Activated naive CD4-positive, alpha-beta T cell treated with Interleukin-2 at 50 U/mL for 16 hours (primary cell): Measurements from ENCODE around the gene DNAH10.

Experiments
- DNase-seq: peaks from one replicate; pipeline ENCODE4 v3.0.0-alpha.2; 2020

DNAH10 gene

DNA sequence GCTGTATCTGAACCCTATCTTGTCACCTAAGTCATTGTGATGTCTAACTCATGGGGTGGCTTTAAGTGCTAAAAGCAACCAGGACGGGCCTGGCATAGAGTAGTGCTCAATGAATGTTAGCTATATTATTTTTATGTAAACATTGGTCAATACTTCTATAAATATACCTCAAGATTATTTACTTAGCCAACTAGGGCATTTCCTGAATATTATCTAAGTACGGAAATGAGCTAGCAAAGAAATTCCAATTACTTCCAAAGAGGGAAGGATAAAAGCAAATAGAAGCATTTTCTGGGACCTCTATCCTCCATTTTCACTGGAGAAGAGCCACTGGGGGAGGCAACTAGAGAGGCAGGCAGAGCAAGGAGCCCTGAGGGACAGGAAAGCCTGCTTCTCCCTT, 189.9 kb downstream of the DNAH10 start:
- no peak for DNase-seq

- DNase-seq, result no peak
Observed at GRCh38 chr12:123954647-123955350, 192.7 kb downstream of the DNAH10 start.

DNA sequence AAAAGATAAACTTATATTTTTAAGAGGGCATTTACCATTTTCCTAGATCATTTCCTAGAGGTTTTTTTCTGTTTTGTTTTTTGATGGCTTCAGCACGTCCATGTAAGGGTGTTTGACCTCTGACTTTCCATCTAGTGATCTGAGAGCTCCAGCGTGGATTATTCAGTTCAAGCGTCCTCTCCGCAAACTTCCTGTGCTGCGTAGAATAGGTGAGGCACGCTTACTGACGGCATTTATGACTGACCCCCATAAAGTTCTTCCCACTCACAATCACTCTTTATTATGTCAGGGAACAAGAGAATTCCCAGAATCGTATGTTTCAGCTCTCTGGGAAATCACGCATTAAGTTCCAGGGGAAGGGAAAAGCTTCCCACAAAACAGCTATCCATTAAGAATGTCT, 194.1 kb downstream of the DNAH10 start:
- DNase-seq, result no peak

GRCh38 chr12:123957196-123957595, 195.1 kb downstream of the DNAH10 start:
- no peak for DNase-seq

DNA sequence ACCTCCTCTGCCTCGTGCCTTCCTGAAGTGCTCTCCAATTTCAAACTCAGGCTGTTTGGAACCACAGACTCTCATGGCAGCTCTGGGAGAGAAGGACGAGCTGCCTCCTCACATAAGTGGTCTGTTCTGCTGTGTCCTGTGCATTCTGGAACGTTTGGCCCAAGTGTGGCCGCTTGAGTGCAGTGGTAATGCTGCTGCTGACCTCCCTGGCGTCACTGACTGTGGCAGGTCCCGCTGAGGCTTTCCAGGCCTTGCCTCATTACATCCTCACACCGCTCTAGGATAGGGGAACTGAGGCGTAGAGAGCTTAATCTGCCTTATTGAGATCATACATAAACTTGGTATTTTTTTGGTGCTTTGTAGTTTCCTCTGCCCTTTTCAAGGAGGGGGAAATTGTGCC, 196.4 kb downstream of the DNAH10 start:
- DNase-seq, result no peak

GRCh38 chr12:123958876-123959275, 196.8 kb downstream of the DNAH10 start:
- no peak for DNase-seq

DNA sequence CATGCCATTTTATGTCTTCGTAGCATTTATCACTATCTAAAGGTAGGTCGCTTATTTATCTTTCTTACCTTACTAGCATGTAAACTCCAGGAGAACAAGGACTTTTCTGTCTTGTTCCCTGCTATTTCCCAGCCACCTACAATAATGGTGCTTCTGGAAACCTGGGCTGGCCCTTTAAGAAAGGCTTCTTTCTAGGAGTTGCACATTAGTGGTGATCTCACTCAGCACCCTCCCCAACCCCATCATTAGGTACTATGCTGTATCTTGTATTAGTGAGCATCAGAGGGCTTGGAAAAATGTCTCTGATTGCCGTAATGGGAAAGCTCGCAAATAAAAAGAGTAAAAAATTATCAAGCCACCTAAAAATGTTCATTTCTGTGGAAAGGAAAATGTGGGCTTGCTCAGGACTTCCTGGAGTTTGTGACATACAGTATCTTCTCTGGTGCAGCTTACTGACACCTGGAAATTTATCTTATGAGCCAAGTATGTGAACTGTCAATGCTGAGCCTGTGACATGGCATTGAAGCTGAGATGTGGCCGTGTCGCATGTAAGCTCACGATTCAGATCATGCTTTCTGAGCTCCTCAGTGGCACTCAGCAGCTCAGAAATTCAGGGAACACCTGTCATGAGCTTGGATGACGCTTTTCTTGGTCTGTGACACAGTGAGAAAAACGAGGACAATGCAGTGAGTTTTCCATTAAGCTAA, 198.1 kb downstream of the DNAH10 start:
- no peak for DNase-seq

DNA sequence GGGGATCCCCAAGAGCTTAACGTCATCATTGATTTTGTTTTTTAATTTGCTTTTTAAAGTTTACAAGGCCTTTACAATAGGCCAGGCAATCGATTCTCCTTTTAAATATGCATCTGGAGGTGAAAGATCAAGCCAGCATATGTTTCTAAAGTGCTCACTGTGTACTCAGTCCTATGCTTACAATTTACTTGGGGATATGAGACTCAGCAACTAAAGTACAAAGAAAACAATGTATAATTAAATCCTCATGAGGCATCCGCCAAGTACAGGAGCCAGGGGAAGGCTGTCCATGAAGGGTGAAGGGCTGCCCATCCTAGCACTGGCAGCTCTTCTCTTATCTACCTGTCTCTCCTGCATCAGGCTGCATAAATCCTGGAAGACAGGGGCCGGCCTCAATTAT, 198.8 kb downstream of the DNAH10 start:
- DNase-seq, result no peak

DNA sequence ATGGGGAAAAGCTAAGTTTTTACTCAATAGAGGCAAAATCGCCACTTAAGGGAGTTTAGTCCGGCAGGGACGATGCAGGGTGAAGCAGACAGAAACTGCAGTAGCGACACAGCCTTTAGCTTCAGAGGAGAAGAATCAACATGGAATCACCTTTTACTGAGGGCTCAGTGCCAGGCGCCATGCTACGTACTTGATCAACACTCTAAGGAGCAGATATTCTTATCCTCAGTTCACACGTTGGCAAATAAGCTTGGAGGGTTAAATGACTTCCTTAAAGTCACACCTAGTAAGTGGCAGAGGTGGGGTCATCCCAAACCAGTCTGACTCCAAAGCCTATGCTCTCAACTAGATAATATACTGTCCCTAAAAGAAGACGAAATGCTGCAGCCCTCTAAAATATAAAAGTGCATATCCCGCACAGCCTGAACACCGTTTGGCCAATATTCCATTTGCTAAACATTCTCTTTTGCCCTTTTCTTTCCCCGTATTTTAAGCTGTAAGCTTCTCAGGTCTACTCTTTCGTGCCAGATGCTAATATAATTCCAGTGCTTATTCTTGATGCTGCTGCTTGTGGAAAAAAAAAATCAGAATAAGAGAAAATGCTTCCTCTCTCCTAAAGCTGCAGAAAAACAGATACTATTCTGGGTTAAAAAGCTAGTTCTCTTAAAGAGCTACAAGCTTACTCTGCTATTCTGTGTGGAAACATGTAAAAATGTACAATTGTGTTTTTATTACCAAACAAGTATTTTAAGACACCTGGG, 199.7 kb downstream of the DNAH10 start:
- DNase-seq, result no peak

DNA sequence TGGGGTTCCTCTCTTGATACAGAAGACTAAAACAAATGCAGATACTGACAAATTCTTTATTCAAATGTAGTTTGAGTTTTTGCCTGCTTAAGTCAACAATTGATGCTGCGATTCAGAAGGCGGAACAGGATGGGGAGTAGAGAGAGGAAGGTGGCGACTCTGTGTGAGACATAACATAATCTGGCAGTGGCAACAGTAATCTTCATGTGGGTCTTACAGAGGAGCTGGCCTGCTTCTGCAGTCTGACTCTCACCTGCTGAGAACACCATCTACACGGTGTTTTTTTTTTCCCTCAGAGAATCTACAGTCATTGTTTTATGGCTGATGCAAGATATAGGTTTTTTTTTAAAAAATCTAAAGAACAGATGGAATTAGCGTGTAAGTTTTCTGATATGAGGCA, 200.4 kb downstream of the DNAH10 start:
- DNase-seq, result no peak

DNA sequence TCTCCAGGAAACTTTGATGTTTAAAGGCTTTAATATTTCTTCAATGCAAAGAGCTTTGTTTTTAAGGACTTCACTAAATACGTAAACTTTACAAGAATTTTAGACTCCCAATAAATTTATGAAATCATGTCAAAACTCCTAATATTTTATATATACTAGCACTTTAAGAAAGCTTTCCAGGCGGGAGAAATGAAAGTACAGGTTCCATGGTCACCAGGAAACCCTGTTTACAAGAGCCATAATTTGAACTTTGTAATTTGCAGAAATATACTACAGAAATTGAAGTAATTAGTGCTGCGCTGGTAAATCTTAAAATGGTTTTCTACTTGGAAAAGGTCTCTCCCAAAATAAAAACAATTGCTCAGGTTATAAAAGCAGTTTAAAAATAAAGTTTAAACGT, 201.7 kb downstream of the DNAH10 start:
- no peak for DNase-seq

DNA sequence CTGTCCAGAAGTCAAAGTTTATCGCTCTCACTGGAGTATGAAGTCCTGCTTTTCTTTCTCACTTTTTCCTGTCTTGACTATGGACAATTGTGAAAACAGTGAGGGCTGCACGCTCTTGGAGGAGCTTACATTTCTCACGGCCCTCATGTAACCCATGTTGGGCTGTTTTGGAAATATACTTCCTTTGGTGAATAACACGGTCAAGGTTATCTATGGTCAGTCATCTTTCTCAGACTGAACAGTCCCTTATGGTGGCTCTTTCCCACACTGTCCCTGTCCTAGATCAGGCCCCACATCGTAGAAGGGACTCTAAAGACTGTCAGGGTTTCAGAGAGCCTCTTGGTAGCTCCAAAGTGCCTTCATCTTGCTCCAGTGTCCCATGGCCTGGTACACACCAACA, 203.3 kb downstream of the DNAH10 start:
- no peak for DNase-seq

GRCh38 chr12:123966596-123966995, 204.5 kb downstream of the DNAH10 start:
- no peak for DNase-seq

- no peak for DNase-seq
Observed at GRCh38 chr12:123967121-123967586, 205.1 kb downstream of the DNAH10 start.

DNA sequence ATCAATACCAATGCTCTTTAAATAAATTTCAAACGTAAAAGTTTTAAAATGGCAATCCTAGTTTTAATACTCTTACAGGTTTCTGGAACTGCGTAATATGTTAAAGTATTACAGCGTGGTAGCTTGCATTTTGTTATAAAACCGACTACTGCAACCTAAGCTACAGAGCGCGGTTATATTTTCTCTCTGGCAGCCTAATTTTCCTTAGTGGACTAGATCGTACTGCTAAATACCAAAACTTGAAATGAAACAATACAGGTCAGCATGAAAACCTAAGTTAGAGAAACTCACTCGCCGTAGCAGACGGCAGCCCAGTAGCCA, 209.3 kb downstream of the DNAH10 start:
- DNase-seq, result no peak

- peak; percentile 29 for DNase-seq
Observed at GRCh38 chr12:123971770-123972456, 209.8 kb downstream of the DNAH10 start.

- peak; percentile 96 for DNase-seq
Observed at GRCh38 chr12:123972457-123973401, 210.6 kb downstream of the DNAH10 start, which contains the start of the genes CCDC92 and ZNF664. CCDC92 (minus strand) TSS chr12:123972831; CDS start chr12:123944305, 28,526 bp downstream. ZNF664 (plus strand) TSS chr12:123973215; CDS start chr12:124012145, 38,930 bp downstream.

DNA sequence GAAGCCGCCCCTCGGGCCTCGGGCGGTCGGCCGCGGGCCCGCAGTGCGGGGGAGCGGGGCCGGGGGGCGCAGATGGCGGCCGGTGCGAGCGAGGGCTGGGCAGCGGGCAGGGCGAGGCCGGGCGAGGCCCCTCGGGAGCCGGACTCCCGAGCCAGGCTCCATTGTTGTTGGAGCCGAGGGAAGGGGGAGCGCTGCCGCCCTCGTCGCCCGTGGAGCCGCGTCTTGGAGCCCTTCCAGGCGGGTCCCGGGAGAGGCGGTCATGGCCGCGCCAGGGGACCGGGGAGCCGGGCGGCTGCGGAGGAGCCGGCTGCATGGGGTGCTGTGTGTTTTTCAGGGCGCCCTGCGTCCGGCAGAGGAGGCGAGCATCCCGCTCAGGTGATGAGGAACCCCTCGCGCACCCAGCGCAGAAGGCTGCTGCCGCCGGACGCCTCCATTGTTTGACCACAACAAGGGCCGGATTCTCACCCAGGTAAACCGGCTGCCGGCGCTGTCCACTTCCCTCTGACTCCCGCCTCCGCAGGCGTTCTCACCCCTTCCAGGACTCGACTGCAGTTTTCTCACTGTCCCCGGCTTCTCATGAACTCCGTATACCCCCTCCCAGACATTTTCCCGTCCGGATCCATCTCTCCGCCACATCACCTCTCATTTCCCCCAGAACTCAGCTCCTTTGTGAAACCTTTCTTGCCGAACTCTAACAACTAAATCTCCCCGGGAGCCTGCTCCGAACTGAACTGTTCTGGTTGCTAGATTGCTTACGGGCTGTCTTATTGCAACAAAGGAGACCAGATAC, 211.6 kb downstream of the DNAH10 start:
- peak; percentile 18 for DNase-seq

DNA sequence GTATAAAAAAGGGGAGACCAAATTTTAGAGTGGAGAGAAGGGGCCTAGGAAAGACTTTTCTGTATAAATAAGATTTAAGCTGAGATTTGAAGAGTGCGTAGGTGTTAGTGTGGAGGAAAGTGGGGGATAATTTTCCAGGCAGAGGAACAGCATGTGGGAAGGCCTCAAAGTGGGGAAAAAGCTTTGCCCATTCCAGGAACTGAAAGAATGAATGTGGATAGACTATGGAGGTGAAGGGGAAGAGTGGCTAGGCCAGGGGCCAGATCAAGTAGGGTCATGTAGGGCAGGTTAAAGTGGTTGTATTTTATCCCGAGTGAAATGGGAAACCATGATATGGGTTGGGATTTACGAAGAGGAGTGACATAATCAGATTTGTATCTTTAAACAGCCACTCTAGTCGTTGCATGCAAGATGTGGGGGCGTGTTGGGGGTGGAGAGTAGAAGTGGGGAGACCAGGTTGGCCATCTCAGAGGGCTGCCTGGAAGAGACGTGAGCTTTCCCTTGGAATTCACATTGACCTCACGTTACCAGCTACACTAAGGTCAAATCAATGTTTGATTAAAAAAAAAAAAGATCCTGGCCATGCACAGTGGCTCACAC, 214.2 kb downstream of the DNAH10 start:
- no peak for DNase-seq

- no peak for DNase-seq
Observed at GRCh38 chr12:123979566-123979965, 217.5 kb downstream of the DNAH10 start.

DNA sequence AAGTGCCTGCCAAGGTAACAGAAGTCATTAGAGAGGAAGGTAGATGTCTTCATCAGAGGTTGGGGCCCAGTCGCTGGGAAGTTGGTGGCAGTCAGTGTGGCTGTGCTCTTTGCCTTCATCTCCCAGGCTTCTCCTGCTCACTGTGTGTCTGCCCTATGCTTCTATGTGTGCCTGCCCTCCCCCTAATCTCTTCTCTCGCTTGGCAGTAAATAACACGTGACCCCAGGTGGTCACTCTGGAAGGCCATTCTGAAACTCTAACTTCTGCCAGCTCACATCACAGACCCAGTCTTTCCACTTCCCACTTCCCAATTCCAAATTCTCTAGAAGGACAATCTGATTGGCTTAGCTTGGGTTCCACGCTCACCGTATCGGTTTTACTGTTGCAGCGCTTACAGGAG, 220.2 kb downstream of the DNAH10 start:
- no peak for DNase-seq
